H9 (cell line): ENCODE results near the gene TFB1M. TPM values are rescaled to one million over a fixed set of nuclear protein-coding genes. Genes with fewer than 3 reads are reported as not detected.

Experiments used
- DNase-seq: peaks from one replicate; pipeline ENCODE4 v3.0.0-alpha.2; 2017
- H2AFZ ChIP-seq: one replicate; pipeline ENCODE4 v1.6.1; 2013; ENCODE audit warnings: mild to moderate bottlenecking, low read length, control low read depth, moderate library complexity
- H2AK5ac ChIP-seq: 2 replicates; pipeline ENCODE4 v1.6.1; 2013; ENCODE audit warnings: low read length, control low read depth, mixed read lengths; ENCODE audit not compliant: insufficient read length
- H2BK120ac ChIP-seq: one replicate; pipeline ENCODE4 v1.6.1; 2013; ENCODE audit warnings: low read depth, mild to moderate bottlenecking, low read length, control low read depth, inconsistent platforms; ENCODE audit not compliant: poor library complexity, severe bottlenecking
- H2BK12ac ChIP-seq: 2 replicates; pipeline ENCODE4 v1.6.1; 2013; ENCODE audit warnings: low read length, control low read depth, mixed read lengths, low read depth; ENCODE audit not compliant: insufficient read length
- H2BK15ac ChIP-seq: 2 replicates; pipeline ENCODE4 v1.6.1; 2013; ENCODE audit warnings: low read depth, low read length, control low read depth
- H2BK20ac ChIP-seq: one replicate; pipeline ENCODE4 v1.6.1; 2013; ENCODE audit warnings: low read depth, mild to moderate bottlenecking, low read length, control low read depth, inconsistent platforms; ENCODE audit not compliant: poor library complexity, severe bottlenecking
- H2BK5ac ChIP-seq: 2 replicates; pipeline ENCODE4 v1.6.1; 2013; ENCODE audit warnings: low read length, control low read depth, mixed read lengths; ENCODE audit not compliant: insufficient read length
- H3K14ac ChIP-seq: 2 replicates; pipeline ENCODE4 v1.6.1; 2013; ENCODE audit warnings: low read length, control low read depth; ENCODE audit not compliant: insufficient read depth
- H3K18ac ChIP-seq: 2 replicates; pipeline ENCODE4 v1.6.1; 2013; ENCODE audit warnings: low read depth, mild to moderate bottlenecking, mixed read lengths, low read length, control low read depth; ENCODE audit not compliant: insufficient read length
- H3K23ac ChIP-seq: 2 replicates; pipeline ENCODE4 v1.6.1; 2013; ENCODE audit warnings: low read length, control low read depth, mixed read lengths, low read depth; ENCODE audit not compliant: insufficient read length
- H3K23me2 ChIP-seq: 2 replicates; pipeline ENCODE4 v1.6.1; 2013; ENCODE audit warnings: low read depth, mild to moderate bottlenecking, mixed read lengths, low read length, control low read depth; ENCODE audit not compliant: insufficient read length, poor library complexity, severe bottlenecking
- H3K27ac ChIP-seq: 2 replicates; pipeline ENCODE4 v1.5.1; 2013; ENCODE audit warnings: low read length, control low read depth, mixed read lengths, low read depth; ENCODE audit not compliant: insufficient read length
- H3K27me3 ChIP-seq: 2 replicates; pipeline ENCODE4 v1.6.1; 2013; ENCODE audit warnings: low read length, control low read depth, inconsistent platforms; ENCODE audit not compliant: insufficient read depth
- H3K4ac ChIP-seq: 2 replicates; pipeline ENCODE4 v1.6.1; 2013; ENCODE audit warnings: low read depth, mild to moderate bottlenecking, control low read depth, inconsistent platforms, low read length, moderate library complexity
- H3K4me1 ChIP-seq: 2 replicates; pipeline ENCODE4 v1.6.1; 2013; ENCODE audit warnings: low read length, control low read depth, inconsistent platforms; ENCODE audit not compliant: insufficient read depth
- H3K4me2 ChIP-seq: 2 replicates; pipeline ENCODE4 v1.6.1; 2013; ENCODE audit warnings: low read length, control low read depth, mixed read lengths; ENCODE audit not compliant: insufficient read length, insufficient read depth
- H3K56ac ChIP-seq: 2 replicates; pipeline ENCODE4 v1.6.1; 2013; ENCODE audit warnings: low read depth, mild to moderate bottlenecking, mixed read lengths, low read length, control low read depth; ENCODE audit not compliant: insufficient read length
- H3K79me1 ChIP-seq: 2 replicates; pipeline ENCODE4 v1.6.1; 2013; ENCODE audit warnings: low read depth, mild to moderate bottlenecking, moderate library complexity, low read length, control low read depth, inconsistent platforms; ENCODE audit not compliant: insufficient read depth, poor library complexity, severe bottlenecking
- H3K79me2 ChIP-seq: 2 replicates; pipeline ENCODE4 v1.6.1; 2013; ENCODE audit warnings: low read length, control low read depth, inconsistent platforms; ENCODE audit not compliant: insufficient read depth
- H3K9ac ChIP-seq: 2 replicates; pipeline ENCODE4 v1.6.1; 2013; ENCODE audit warnings: low read length, control low read depth, mixed read lengths; ENCODE audit not compliant: insufficient read length; ENCODE audit errors: extremely low read depth
- H3K9me3 ChIP-seq: one replicate; pipeline ENCODE4 v1.6.1; 2013; ENCODE audit warnings: low read depth, low read length, inconsistent platforms; ENCODE audit not compliant: control insufficient read depth
- H3T11ph ChIP-seq: one replicate; pipeline ENCODE4 v1.6.1; 2013; ENCODE audit warnings: mild to moderate bottlenecking, low read length, control low read depth, inconsistent platforms
- H4K20me1 ChIP-seq: one replicate; pipeline ENCODE4 v1.6.1; 2013; ENCODE audit not compliant: control insufficient read depth, insufficient read length, insufficient read depth
- H4K5ac ChIP-seq: 2 replicates; pipeline ENCODE4 v1.6.1; 2013; ENCODE audit warnings: low read depth, mild to moderate bottlenecking, mixed read lengths, low read length, control low read depth; ENCODE audit not compliant: insufficient read length
- H4K8ac ChIP-seq: replicated peaks from 2 replicates; pipeline ENCODE4 v1.6.1; 2013; ENCODE audit warnings: low read length, control low read depth, mixed read lengths, low read depth; ENCODE audit not compliant: insufficient read length
- H4K91ac ChIP-seq: 2 replicates; pipeline ENCODE4 v1.6.1; 2013; ENCODE audit warnings: low read depth, mild to moderate bottlenecking, moderate library complexity, mixed read lengths, low read length, control low read depth; ENCODE audit not compliant: insufficient read length
- H3K27ac Mint-ChIP-seq, 3 experiments: 2 replicates in 2 of 3; 3 replicates in 1 of 3; pipeline ENCODE4 v1.8.0; 2020 to 2021; ENCODE audit warnings: mixed read lengths in 3 of 3, mild to moderate bottlenecking in 1 of 3, moderate library complexity in 1 of 3
- H3K27me3 Mint-ChIP-seq: 2 replicates; pipeline ENCODE4 v1.8.0; 2021; ENCODE audit warnings: low read depth, mild to moderate bottlenecking, moderate library complexity, mixed read lengths
- H3K36me3 Mint-ChIP-seq, 3 experiments: 2 replicates in 2 of 3; 3 replicates in 1 of 3; pipeline ENCODE4 v1.8.0; 2020 to 2021; ENCODE audit warnings: low read depth in 3 of 3, mixed read lengths in 3 of 3; ENCODE audit not compliant: insufficient read depth in 1 of 3
- H3K4me1 Mint-ChIP-seq, 2 experiments: 2 replicates each; pipeline ENCODE4 v1.8.0; 2020; ENCODE audit warnings: mixed read lengths in 2 of 2
- H3K4me3 Mint-ChIP-seq, 2 experiments: 2 replicates in 1 of 2; 3 replicates in 1 of 2; pipeline ENCODE4 v1.8.0; 2020 to 2021; ENCODE audit warnings: mild to moderate bottlenecking in 2 of 2, mixed read lengths in 2 of 2, moderate library complexity in 1 of 2
- H3K9me3 Mint-ChIP-seq, 2 experiments: 2 replicates in 1 of 2; 3 replicates in 1 of 2; pipeline ENCODE4 v1.8.0; 2020; ENCODE audit warnings: mild to moderate bottlenecking in 2 of 2, mixed read lengths in 2 of 2, moderate library complexity in 1 of 2
- CTCF ChIP-seq: fragments of 200-600 bp; sonication (generic); conservative IDR thresholded peaks from 3 replicates; pipeline ENCODE4 v1.8.0; 2021; ENCODE audit warnings: antibody characterized with exemption, mild to moderate bottlenecking
- WGBS: extraction: QIAGEN DNeasy Blood & Tissue Kit; methylation state at CpG from one replicate; pipeline ENCODE4 v1.1.7; 2013; ENCODE audit warnings: missing lambda C conversion rate, low lambda C conversion rate, mixed read lengths; ENCODE audit not compliant: insufficient read length; ENCODE audit errors: extremely low coverage; 5-methylcytosine and 5-hydroxymethylcytosine counted together
- total RNA-seq: library from RNA; stranded (reverse); gene quantifications from 2 replicates; pipeline ENCODE4 v1.2.1, GENCODE V29; 2021

Gene TFB1M
- total RNA-seq, 1 experiment from 2014 or later = 28.6 TPM

DNA sequence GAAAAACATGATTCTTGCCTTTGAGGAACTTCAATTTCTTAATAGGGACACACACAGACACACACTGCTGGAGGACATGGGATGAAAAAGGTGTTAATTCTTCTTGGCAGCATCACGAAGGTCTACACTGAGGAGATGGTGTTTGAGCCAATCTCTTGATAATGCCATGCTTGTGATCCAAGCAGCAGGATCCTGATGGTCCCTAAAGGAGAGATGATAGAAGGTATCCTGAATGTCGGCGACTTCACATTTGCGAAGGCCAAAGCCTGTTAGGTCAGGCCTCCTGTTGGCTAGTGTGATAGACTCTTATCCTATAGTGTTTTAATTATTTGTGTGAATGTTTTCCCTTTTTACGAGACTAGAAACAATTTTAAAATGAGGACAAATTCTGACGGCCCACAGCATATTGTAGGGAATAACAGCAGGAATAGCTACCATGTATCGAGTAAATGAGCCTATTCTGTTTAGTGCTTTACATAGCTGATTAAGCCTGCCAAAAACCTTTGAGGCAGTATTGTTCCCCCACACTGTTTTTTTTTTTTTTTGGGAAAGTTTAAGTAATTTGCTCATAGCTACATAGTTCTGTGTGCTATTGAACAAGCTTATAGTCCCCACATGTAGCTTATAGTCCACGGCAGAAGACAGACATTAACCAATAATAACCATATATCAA is 15.3 kb upstream of the TFB1M start:
- Histone ChIP-seq H2BK15ac (no peak overlapping the region), H3K4ac (no peak overlapping the region), H3K27ac (no peak overlapping the region), H2AFZ (no peak overlapping the region), H2BK20ac (no peak overlapping the region), H4K5ac (no peak overlapping the region), H3K14ac (no peak overlapping the region), H3T11ph (no peak overlapping the region), H2AK5ac (no peak overlapping the region), H2BK5ac (no peak overlapping the region), H4K8ac (no peak overlapping the region), H2BK120ac (no peak overlapping the region), H4K91ac (no peak overlapping the region), H3K56ac (no peak overlapping the region), H4K20me1 (no peaks in the 10 kb centered on the region), H2BK12ac (no peak overlapping the region), H3K18ac (no peak overlapping the region), H3K9me3 (no peaks in the 10 kb centered on the region), H3K27me3 (no peaks in the 10 kb centered on the region), H3K79me1 (no peaks in the 10 kb centered on the region), H3K79me2 (no peaks in the 10 kb centered on the region), H3K23ac (no peak overlapping the region), H3K4me2 (no peak overlapping the region), H3K9ac (no peak overlapping the region), H3K23me2 (peaks cover 4% of the 10 kb centered on the region), H3K4me1 (peaks cover 2% of the 10 kb centered on the region; the same call in 1 of the 2 replicates)
- Mint-ChIP-seq H3K27me3 (no peaks in the 10 kb centered on the region; the same call in 1 of the 2 replicates), H3K4me1 (peaks cover 21 to 23% of the 10 kb centered on the region in 2 experiments), H3K27ac (no peak overlapping the region), H3K4me3 (no peak overlapping the region), H3K9me3 (no peaks in the 10 kb centered on the region), H3K36me3 (no peaks in the 10 kb centered on the region)
- TF ChIP-seq CTCF = no peak
- DNase-seq = no peak
- no CpG with 5 or more reads among the region's 8 CpGs for WGBS
